ENCODE measurements around the gene UBLCP1. TPM values are rescaled to one million over a fixed set of nuclear protein-coding genes. Genes with fewer than 3 reads are reported as not detected.

The UBLCP1 gene
- total and polyA plus RNA-seq, 2 of the 13 experiments (the other 11 are each of a cell fraction or from before 2014, with no cell fraction given), result 6.5 to 12.6 TPM

DNA sequence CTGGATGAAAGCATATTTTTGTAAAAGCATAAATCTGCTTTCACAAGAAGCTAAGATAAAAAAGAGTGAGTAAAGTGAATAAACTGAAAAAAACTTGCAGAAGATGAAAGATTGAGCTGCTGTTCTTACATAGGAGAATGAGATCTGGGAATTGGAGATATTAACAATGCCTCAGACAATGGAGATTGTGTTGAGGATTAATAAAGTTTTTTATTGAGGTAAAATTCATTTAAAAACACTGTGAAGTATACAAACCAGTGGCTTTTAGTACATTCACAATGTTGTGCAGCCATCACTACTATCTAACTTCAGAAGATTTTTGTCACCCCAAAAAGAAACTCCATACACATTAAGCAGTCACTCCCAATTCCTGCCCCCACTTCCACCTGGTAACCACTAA is 19.7 kb upstream of the UBLCP1 start:
- FAIRE-seq (no peak), ATAC-seq (no peak), DNase-seq (ENCODE audit: low spot score) (no peak)
- H2AFZ ChIP-seq (ENCODE audit: low read length), result no peak overlapping the region
- CTCF ChIA-PET (ENCODE audit: low intra/inter-chr PET ratio, low total read pairs), result no interaction called here
- no peaks in the 10 kb centered on the region for H3K9me3 ChIP-seq (ENCODE audit: low read length)
- H4K20me1 ChIP-seq (ENCODE audit: insufficient read depth, low read length), result no peaks in the 10 kb centered on the region
- no TSS peak for BruUV-seq (replicated peaks)
- TF ChIP-seq ZNF180 (CRISPR knock-in tag; IDR thresholded peaks at IDR 0.05; ENCODE audit: borderline replicate concordance, low read depth), result no peak
- no peaks in the 10 kb centered on the region for H3K79me2 ChIP-seq (ENCODE audit: insufficient read depth, low read length)
- no peaks in the 10 kb centered on the region for H3K4me1 ChIP-seq (ENCODE audit: insufficient read depth, low read length)
- H3K4me3 ChIP-seq (replicated peaks in 1 of 3; ENCODE audit: insufficient read depth in 1 of 3, low read depth in 2 of 3, low read length in 3 of 3), result no peak overlapping the region
- H3K4me2 ChIP-seq (ENCODE audit: low read depth, low read length), result no peak overlapping the region
- in situ Hi-C loops (cut with HindIII; ENCODE audit: extremely low pct_ligation_motif_present, low pct_unique_long_range_greater_than_20kb) (no loop called here), intact Hi-C loops (cut with micrococcal nuclease; ENCODE audit: unreplicated experiment) (no loop called here)
- H3K36me3 ChIP-seq (replicated peaks in 1 of 2; ENCODE audit: control insufficient read depth in 1 of 2, insufficient read depth in 2 of 2, low read length in 2 of 2), result no peaks in the 10 kb centered on the region
- no peak overlapping the region for H3K27ac ChIP-seq (ENCODE audit: extremely low read length, insufficient read depth, low read length)
- H3K27me3 ChIP-seq (ENCODE audit: control insufficient read depth in 1 of 2, insufficient read depth in 2 of 2, low read length in 2 of 2), result no peaks in the 10 kb centered on the region
- no peak overlapping the region for H3K9ac ChIP-seq (ENCODE audit: insufficient read depth, low read depth, low read length)
- POLR2A ChIA-PET, result no interaction called here

GRCh38 chr5:159244163-159244562 is 18.9 kb upstream of the UBLCP1 start:
- Histone ChIP-seq H3K4me3 (replicated peaks in 1 of 3; ENCODE audit: insufficient read depth in 1 of 3, low read depth in 2 of 3, low read length in 3 of 3) (no peak overlapping the region), H3K27ac (ENCODE audit: extremely low read length, insufficient read depth, low read length) (no peak overlapping the region), H4K20me1 (ENCODE audit: insufficient read depth, low read length) (no peaks in the 10 kb centered on the region), H2AFZ (ENCODE audit: low read length) (no peak overlapping the region), H3K9me3 (ENCODE audit: low read length) (no peaks in the 10 kb centered on the region), H3K27me3 (ENCODE audit: control insufficient read depth in 1 of 2, insufficient read depth in 2 of 2, low read length in 2 of 2) (no peaks in the 10 kb centered on the region), H3K79me2 (ENCODE audit: insufficient read depth, low read length) (no peaks in the 10 kb centered on the region), H3K4me2 (ENCODE audit: low read depth, low read length) (no peak overlapping the region), H3K9ac (ENCODE audit: insufficient read depth, low read depth, low read length) (no peak overlapping the region), H3K36me3 (replicated peaks in 1 of 2; ENCODE audit: control insufficient read depth in 1 of 2, insufficient read depth in 2 of 2, low read length in 2 of 2) (no peaks in the 10 kb centered on the region), H3K4me1 (ENCODE audit: insufficient read depth, low read length) (no peaks in the 10 kb centered on the region)
- ATAC-seq, result no peak
- CTCF ChIA-PET (ENCODE audit: low intra/inter-chr PET ratio, low total read pairs), result no interaction called here
- WGBS (ENCODE audit: low lambda C conversion rate), result 30% methylated on average over 3 of the region's 3 CpGs
- POLR2A ChIA-PET, result no interaction called here
- in situ Hi-C loops (cut with HindIII; ENCODE audit: extremely low pct_ligation_motif_present, low pct_unique_long_range_greater_than_20kb) (no loop called here), intact Hi-C loops (cut with micrococcal nuclease; ENCODE audit: unreplicated experiment) (no loop called here)
- DNase-seq (ENCODE audit: low spot score), result no peak
- FAIRE-seq, result no peak
- BruUV-seq (replicated peaks), result no TSS peak
- TF ChIP-seq ARNT (IDR thresholded peaks at IDR 0.05), result no peak
- TF ChIP-seq MTA3 (CRISPR knock-in tag; IDR thresholded peaks at IDR 0.05), result no peak
- TF ChIP-seq RFX5 (IDR thresholded peaks at IDR 0.05; ENCODE audit: low read depth, low read length), result peak; percentile 62; the same call in 1 of the 2 replicates

DNA sequence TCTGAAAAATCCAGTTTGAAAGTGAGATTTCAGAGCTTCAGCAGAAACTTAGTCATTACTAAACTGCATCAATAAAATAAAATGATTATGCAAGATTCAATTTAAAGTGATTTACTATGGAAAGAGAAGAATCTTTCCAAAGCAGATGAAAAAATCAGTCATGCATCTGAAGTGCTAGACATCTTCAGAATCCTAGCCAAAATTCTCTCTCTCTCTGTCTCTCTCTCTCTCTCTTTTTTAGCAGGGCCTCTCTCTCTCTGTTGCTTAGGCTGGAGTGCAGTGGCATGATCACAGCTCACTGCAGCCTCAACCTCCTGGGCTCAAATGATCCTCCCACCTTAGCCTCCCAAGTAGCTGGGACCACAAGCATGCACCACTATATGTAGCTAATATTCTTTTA is 18.2 kb upstream of the UBLCP1 start:
- Histone ChIP-seq H4K20me1 (ENCODE audit: insufficient read depth, low read length) (no peaks in the 10 kb centered on the region), H3K27ac (ENCODE audit: extremely low read length, insufficient read depth, low read length) (no peak overlapping the region), H3K4me1 (ENCODE audit: insufficient read depth, low read length) (no peaks in the 10 kb centered on the region), H3K27me3 (ENCODE audit: control insufficient read depth in 1 of 2, insufficient read depth in 2 of 2, low read length in 2 of 2) (no peaks in the 10 kb centered on the region), H3K9me3 (ENCODE audit: low read length) (no peaks in the 10 kb centered on the region), H2AFZ (ENCODE audit: low read length) (no peak overlapping the region), H3K9ac (ENCODE audit: insufficient read depth, low read depth, low read length) (no peak overlapping the region), H3K79me2 (ENCODE audit: insufficient read depth, low read length) (no peaks in the 10 kb centered on the region), H3K36me3 (replicated peaks in 1 of 2; ENCODE audit: control insufficient read depth in 1 of 2, insufficient read depth in 2 of 2, low read length in 2 of 2) (no peaks in the 10 kb centered on the region), H3K4me2 (ENCODE audit: low read depth, low read length) (no peak overlapping the region), H3K4me3 (replicated peaks in 1 of 3; ENCODE audit: insufficient read depth in 1 of 3, low read depth in 2 of 3, low read length in 3 of 3) (no peak overlapping the region)
- BruUV-seq (replicated peaks), result no TSS peak
- intact Hi-C loops (cut with micrococcal nuclease; ENCODE audit: unreplicated experiment), result no loop called here
- DNase-seq (ENCODE audit: low spot score) (no peak), ATAC-seq (no peak), FAIRE-seq (no peak)
- in situ Hi-C loops (cut with HindIII; ENCODE audit: extremely low pct_ligation_motif_present, low pct_unique_long_range_greater_than_20kb), result no loop called here
- TF ChIP-seq ZNF850 (CRISPR knock-in tag; conservative IDR thresholded peaks at IDR 0.05) (no peak), MZF1 (CRISPR knock-in tag; IDR thresholded peaks at IDR 0.05; ENCODE audit: borderline replicate concordance) (no peak)
- POLR2A ChIA-PET, result no interaction called here
- CTCF ChIA-PET (ENCODE audit: low intra/inter-chr PET ratio, low total read pairs), result no interaction called here
